ENCODE results near the gene ACTR6.

Gene ACTR6

DNA sequence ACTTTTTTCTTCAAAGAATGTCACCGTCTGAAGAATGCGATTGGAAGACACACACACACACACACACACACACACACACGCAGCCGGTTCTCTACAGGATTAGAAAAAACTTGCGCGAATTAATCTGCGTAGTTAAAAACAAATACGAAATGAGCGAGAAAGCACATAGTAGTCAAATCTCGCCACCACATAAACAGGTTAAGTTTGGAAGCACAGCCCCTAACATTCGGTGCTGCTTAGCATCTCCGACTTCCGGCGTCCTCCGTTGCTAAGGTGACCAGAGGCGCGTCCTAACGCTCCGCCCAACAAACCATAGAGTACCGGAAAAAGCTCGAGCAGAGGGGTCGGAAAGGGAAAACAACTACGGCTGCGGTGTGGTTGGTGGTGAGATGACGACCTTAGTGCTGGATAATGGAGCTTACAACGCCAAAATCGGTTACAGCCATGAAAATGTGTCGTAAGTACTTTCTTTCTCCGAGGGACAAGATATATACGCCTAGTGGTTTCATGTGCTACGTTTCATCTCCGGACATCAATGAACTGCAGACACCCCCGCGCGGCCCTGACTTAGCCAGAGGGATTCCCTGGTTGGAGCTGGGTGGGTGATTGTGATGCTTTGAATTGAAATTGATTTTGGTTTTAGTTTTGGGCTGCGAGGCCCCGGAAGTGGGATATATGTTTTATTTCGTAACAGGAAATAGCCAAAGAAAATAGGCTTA lies at the start of gene ACTR6:
ACTR6 (plus strand) TSS at position 353 of the 719 bp plus-strand sequence; CDS start at position 390, 37 bp downstream.
- TF ChIP-seq, protein P1, sequence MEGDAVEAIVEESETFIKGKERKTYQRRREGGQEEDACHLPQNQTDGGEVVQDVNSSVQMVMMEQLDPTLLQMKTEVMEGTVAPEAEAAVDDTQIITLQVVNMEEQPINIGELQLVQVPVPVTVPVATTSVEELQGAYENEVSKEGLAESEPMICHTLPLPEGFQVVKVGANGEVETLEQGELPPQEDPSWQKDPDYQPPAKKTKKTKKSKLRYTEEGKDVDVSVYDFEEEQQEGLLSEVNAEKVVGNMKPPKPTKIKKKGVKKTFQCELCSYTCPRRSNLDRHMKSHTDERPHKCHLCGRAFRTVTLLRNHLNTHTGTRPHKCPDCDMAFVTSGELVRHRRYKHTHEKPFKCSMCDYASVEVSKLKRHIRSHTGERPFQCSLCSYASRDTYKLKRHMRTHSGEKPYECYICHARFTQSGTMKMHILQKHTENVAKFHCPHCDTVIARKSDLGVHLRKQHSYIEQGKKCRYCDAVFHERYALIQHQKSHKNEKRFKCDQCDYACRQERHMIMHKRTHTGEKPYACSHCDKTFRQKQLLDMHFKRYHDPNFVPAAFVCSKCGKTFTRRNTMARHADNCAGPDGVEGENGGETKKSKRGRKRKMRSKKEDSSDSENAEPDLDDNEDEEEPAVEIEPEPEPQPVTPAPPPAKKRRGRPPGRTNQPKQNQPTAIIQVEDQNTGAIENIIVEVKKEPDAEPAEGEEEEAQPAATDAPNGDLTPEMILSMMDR (IDR thresholded peaks at IDR 0.05; ENCODE audit: low read depth, low read length), result no peak; the same call in 1 of the 2 replicates
- DNase-seq (ENCODE audit: extremely low read depth, low read depth), result peak; percentile 83

DNA sequence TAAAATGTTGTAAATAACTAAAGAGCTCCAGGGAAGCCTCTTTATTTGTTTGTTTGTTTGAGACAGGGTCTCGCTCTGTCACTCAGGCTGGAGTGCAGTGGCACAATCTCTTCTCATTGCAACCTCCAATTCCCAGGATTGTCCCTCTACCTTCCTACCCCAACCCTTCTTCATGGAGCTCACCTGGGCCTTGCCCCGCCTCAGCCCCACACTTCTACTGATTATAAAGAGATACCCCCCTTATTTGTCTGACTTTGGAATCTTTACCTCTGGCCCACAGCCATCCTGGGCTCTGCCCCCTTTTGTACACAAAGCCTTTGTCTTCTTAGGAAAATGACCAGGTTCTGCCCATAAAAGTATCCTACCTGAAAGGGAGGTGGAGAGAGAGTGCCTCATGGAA lies 48.8 kb upstream of the ACTR6 start:
- TF ChIP-seq, protein P1 (IDR thresholded peaks at IDR 0.05; ENCODE audit: low read depth, low read length), result no peak
- no peak for DNase-seq (ENCODE audit: extremely low read depth, low read depth)

DNA sequence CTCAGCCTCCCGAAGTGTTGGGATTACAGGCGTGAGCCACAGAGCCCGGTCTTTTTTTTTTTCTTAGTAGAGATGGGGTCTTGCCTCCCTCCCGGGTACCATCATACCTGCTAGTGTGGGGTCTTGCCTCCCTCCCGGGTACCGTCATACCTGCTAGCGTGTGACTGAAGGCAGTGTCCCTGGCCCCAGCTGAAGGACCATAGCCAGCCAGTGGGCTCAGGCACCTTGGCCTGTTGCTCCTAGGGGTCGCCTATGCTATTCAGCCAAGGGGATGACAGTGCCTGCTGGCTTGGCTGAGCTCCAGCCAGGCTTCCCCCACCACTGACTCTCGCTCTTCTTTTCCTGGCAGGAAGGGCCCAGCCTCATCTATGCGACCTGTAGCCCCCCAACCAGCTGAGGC lies 47.5 kb upstream of the ACTR6 start:
- TF ChIP-seq, protein P1 (IDR thresholded peaks at IDR 0.05; ENCODE audit: low read depth, low read length), result no peak
- DNase-seq (ENCODE audit: extremely low read depth, low read depth), result no peak

DNA sequence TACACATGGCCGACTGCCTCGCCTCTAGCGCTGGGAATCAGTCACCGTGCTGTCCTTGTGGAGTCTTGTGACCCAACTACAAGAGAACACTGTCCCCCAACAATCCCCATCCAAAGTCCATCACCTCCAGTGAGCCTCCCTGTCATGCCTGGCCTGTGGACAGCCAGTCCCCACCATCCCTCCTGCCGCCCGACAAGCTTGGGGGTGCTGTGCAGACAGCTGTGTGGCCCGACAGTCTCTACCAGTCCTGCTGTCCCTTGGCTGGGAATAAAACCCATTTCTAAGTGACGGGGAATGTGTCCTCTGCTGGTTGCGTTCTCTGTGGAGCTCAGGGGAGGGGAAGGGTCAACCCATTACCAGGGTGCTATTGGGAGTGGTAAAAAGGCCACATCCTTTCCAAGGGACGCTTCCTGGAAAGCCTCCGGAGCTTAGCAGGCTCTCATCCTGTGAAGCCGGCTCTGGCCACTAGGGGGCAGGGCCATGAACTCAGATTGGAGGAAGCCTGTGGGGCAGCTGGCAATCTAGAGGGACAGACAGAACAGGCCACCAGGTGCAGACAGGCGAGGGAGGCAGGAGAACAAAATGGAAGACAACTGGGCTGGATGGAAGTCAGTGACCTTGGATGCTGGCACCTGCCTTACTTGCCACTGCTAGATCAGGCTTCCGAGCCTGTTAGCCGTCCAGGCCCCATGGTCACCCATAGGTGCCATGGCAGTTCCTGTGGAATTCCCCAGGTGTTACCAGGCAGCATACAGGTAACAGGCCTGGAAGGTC lies 46.0 kb upstream of the ACTR6 start:
- DNase-seq (ENCODE audit: extremely low read depth, low read depth), result no peak

DNA sequence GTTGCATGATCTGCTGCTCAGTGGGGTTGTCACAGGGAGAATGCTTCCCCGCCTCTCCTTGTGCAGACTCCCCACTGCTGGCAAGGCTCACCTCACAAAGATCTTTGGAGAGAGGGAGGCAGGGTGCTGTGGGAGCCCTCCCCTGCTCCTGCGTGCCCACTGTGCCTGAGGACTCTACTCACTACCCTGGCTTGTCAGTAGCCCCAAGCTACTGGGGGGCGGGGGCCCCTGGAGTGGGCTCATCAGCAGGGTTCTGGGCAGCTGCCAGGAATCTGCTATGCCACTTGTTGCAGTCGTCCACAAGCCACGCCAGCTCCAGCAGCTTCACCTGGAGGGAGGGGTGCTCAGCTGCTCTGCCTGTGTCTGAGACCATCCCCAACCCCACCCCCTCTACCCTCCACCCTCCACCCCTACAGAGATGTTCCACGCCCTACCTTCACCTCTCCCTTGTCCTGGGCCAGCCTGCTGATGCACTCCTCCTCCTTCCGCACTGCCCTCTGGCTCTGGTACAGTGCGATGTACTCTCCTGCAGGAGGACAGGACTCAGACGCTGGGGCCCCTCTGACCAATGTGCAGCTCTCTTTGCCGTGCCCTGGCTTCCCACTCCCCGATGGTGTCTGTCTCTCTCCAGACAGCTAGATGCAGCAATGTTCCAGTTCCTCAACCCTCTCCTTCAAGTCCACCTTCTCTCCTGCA lies 43.7 kb upstream of the ACTR6 start:
- DNase-seq (ENCODE audit: extremely low read depth, low read depth), result no peak
- TF ChIP-seq, protein P1 (IDR thresholded peaks at IDR 0.05; ENCODE audit: low read depth, low read length), result no peak

More for the DNA sequence above, 46.0 kb upstream of the ACTR6 start:
- TF ChIP-seq, protein P1 (IDR thresholded peaks at IDR 0.05; ENCODE audit: low read depth, low read length), result peak; percentile 89

DNA sequence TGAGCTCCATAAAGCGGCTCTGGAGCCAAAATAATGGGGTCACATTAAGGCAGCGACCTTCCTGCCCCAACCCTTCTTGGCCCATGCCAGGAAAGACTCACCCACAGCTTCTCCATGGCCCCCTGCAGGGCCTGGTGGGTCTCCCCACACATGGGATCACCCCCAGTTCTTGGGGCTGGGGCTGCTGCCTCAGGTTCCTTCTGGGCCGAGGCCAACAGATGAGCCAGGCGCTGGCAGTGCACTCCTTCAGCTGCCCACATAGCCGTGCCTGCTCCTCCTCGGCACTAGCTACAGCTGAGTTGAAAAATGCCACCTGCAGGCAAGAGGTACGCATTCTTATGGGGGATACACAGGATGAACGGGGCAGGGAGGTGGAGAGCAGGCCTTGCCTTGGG lies 43.2 kb upstream of the ACTR6 start:
- no peak for DNase-seq (ENCODE audit: extremely low read depth, low read depth)
- TF ChIP-seq, protein P1 (IDR thresholded peaks at IDR 0.05; ENCODE audit: low read depth, low read length), result no peak

Data from AG09319 (cell line).